HUDEP-2 (cell line): ENCODE measurements around the gene ROMO1.
"Not testable (repeated sequence)": the region's sequence is repeated elsewhere in the genome, so short reads cannot be mapped to it uniquely, and the experiment has no call there.

ENCODE experiments used
- DNase-seq, 76 experiments: peaks; one replicate each; lab custom pipeline; 2025; ENCODE audit not compliant: unreplicated experiment in 76 of 76; lab: John Stamatoyannopoulos, UW

ROMO1 gene

DNA sequence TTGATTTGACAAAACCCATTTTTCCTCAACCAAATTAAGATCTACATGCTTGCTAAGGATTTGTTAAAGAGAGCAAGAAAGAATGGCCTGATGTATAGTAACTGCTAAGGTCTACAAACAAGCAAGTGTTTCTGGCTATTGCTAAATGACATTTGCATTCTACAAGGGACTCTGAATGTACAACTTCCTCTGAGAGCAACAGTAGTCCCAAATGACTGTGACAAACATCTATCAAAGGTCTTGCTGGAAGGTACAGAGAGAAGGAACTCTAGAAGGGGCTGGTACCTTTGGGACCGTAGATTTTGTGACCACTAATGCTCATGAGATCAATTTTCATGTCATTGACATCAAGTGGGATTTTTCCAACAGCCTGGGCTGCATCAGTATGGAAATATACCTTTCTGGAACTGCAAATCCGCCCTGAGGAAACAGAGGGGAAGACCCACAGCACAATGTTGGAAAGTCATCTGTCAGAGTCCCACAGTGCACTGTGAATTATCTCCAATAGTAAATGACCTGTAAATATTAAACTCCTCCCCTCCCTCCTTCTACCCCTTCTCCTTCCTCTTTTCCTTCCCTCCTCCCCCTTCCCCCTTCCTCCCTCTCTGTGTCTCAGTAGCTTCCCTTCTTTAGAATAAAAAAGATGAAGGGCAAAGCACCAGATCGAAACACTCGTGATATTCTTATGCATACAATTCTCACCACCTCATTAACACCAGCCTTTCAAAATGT, 18.6 kb upstream of the ROMO1 start:
- DNase-seq, result no peak

- no peak for DNase-seq
Measured at GRCh38 chr20:35681960-35682359, 17.2 kb upstream of the ROMO1 start.

- not testable (repeated sequence) for DNase-seq
Measured at GRCh38 chr20:35685368-35685767, 13.8 kb upstream of the ROMO1 start.

GRCh38 chr20:35686872-35687271, 12.3 kb upstream of the ROMO1 start:
- peak in 4 of 76 experiments; percentile 3 to 21 (median 6) for DNase-seq

DNA sequence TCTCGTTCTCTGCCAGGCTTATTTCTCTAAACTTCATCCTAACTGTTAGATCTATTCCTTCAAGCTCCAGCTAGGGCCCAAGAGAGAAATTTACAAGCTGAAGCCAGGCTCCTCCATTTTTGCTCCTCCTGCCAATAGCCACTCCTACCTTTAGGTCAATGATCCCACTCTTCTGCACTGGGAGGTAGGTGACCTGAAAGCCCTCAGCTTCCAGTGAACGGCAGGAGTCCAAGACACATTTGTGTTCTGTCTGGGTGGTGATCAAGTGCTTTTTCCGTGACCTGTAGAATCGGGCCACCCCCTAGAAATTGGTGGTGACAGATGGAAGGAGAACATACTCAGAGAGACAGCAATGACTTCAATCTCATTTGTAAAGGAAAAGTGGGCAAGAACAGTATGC, 8.9 kb upstream of the ROMO1 start:
- DNase-seq, result no peak

DNA sequence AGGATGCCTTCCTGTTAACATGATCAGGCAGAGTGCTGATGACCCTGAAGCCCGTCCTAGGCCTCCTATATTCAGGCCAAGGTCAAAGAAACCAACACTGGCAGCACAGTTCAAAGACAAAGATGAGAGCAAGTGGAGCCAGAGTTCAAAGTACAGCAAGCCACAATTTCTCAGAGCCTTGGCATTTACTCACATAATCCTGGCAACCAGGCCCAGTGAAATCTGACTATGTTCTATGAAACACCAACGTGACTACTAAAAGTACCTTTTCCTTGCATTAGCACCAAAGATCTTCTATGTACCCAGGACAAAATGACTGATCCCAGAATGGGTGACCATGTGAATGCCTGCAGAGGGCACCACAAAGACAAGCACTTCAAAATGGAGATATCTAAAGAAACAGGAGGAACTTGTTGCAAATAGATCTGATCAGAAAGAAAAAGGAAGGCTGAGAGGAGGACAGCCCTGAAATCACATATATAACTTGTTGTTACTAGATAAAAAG, 3.9 kb upstream of the ROMO1 start:
- no peak for DNase-seq

- no peak for DNase-seq
Measured at GRCh38 chr20:35695978-35696377, 3.2 kb upstream of the ROMO1 start.

DNA sequence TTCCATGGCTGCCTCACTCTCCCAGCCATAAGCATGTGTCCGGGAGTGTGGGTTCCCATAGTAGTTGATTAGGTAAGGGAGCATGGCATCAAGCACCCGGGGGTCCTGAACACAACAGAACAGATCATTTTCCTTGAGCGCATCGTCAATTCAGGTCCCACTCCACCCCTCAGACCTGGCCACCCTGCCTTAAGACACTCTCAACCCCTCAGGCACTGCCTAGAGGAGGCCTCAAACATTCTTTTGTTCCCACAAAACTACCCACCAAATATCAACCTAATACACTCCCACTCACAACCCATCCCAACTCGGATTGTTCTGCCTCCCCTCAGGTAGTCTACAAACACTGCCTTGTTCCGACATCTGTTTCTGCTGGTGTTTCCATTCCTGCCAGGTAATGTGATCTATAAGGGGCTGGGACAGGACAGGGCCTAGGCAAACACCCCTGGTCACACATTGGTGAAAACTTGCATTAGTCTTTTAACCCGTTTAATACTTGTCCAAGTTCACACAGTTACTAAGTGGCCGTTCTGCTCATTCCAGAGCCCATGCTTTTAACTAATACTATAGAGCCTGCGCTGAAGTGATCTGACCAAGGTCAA, 1.4 kb upstream of the ROMO1 start:
- no peak for DNase-seq

DNA sequence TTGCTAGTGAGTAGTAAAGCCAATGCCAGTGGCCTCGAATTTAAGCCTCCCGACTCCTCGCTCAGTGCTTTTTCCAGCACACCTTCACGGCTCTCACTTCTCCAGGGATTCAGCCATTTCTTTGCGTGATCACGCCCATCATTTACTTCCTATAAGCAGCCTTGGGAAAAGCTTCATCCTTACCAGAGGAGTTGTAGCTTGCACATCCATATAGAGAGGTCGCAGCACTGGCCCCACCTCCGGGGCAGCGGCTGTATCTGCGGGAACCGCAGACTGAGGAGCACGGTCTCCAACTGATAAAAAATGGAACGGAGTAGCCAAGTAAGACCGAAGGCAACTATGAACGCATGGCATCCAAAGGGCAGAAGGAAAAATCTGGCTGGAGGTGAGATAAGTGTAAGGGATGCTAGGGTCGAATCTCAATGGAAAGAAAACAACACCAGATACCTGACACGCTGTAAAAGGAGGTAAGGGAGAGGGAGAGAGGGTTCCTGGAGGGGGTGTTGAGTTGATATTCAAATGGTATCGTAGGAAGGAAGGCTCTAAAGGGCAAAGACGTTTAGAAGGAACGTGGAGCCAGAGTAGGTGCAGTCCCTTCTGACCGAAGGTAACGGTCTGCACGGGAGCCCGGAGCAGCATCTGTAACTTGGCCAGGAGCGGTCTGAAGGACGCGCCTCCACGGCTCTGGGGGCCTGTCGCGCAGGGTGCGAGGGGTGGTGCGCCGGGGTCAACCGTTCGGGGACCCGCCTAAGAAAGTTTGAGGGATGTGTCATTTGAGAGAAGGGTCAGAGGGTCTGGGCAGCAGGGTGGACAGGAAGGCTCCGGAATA, 693 bp upstream of the ROMO1 start:
- DNase-seq, result peak in 25 of 76 experiments; percentile 2 to 58 (median 22)

- DNase-seq, result peak in 1 of 76 experiments; percentile 45
Measured at GRCh38 chr20:35699957-35700624, 886 bp downstream of the ROMO1 start.

- no peak for DNase-seq
Measured at GRCh38 chr20:35700625-35701148, 1.5 kb downstream of the ROMO1 start.

- no peak for DNase-seq
Measured at GRCh38 chr20:35702051-35702823, 3.0 kb downstream of the ROMO1 start.

GRCh38 chr20:35702824-35703695, 3.9 kb downstream of the ROMO1 start:
- DNase-seq, result no peak

DNA sequence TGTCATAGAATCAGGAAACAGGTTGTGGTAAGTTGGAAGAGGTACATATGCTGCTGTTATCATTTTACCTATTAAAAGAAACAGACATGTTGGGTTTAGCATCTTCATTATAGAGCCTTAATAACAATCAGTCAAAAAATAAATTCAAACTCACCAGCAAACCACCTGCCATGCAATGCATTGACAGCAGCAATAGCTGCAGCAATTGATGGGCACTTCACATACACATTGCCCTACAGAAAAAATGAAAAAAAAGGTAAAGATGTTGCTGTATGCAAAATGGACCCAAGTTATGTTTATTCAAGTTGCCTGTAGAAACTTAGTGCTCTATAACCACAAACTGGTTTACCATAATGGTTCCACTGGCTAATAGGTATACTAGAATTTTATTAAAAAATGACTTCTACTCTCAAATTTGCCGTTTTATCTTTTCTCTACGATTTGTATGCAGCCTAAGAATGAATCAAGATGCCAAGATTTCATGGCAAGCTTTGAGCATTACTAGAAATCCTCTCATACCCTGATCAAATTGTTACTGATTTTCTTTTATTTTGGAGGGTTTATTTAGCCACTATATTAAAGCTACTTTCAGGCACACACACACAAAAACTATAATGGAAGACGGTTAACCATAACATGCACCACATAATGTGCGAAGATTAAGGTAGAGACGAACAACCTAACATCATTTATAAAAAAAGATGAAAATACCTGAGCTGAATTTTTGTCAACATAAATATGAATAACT, 5.5 kb downstream of the ROMO1 start:
- DNase-seq, result no peak

GRCh38 chr20:35705894-35706293, 6.7 kb downstream of the ROMO1 start:
- not testable (repeated sequence) for DNase-seq

DNA sequence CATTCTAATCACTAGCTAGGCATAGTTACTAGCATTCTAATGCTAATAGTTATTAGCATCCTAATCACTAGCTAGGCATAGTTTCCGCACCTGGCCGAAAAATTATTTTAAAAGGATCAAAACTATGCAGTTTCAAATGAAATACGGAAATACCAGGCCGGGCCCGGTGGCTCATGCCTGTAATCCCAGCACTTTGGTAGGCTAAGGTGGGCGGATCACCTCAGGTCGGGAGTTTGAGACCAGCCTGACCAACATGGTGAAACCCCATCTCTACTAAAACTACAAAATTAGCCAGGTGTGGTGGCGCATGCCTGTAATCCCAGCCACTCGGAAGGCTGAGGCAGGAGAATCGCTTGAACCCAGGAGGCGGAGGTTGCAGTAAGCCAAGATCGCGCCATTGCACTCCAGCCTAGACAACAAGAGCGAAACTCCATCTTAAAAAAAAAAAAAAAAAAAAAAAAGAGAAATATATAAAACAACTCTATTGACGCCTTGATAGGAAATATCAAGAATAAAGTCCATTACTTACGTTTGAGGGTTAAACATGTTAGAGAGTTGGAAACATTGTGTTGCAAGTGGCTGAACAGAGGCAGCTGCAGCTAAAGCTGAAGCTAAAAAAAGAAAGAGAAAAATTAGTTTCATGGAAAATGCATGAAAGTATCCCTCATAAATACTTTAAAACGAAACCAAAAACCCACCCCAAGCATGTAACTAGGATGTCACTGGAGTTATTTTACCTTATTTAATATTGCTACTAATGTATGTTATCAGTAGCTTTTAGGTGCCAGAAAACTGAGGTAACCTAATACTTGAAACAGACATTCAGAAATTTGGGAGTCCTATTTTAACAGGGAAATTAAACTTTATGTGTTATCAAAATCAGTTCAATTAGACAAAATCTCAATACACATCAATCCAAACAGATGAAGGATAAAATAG, 7.7 kb downstream of the ROMO1 start:
- DNase-seq, result not testable (repeated sequence)

DNA sequence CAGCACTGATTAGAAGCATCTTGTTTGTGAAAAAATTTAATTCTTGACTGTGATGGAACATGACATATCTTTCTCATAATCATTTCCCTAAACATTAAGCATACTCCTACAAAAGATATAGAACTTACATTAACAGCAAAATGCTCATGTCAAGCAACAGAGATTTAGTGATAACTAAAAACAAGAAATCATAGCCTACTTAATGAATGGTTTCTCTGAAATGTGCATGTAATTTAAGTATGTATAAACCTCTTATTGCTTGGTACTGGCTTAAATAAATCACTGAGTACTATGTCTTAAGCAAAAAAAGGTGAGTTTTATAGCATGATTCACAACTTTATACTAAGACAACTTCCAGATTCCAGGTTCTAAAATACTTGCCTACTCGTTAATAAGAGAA, 9.3 kb downstream of the ROMO1 start:
- DNase-seq, result no peak
